OCI-LY7 (cell line): Measurements from ENCODE around the gene CDK2. TPM values are rescaled to one million over a fixed set of nuclear protein-coding genes. Genes with fewer than 3 reads are reported as not detected.
"Not testable (repeated sequence)": the region's sequence is repeated elsewhere in the genome, so short reads cannot be mapped to it uniquely, and the experiment has no call there.

ENCODE experiments used
- BruUV-seq: library from RNA; stranded (reverse); fragments of 400-500 nt; replicated peaks from 2 replicates; lab custom pipeline; 2021; lab: Mats Ljungman, UMichigan
- CTCF ChIA-PET: fragments of 300-600 bp; sonication (Branson Sonifier 250); formaldehyde crosslinking; loops from one replicate; lab custom pipeline; 2022; ENCODE audit warnings: antibody characterized with exemption; ENCODE audit not compliant: unreplicated experiment; lab: Charles Lee
- POLR2A ChIA-PET: fragments of 300-600 bp; sonication (Branson Sonifier 250); formaldehyde crosslinking; loops from one replicate; lab custom pipeline; 2022; ENCODE audit warnings: antibody characterized with exemption; lab: Charles Lee
- DNase-seq: peaks from one replicate; pipeline ENCODE4 v3.0.0-alpha.2; 2015; ENCODE audit warnings: low spot score
- H2AFZ ChIP-seq: fragments of 200-600 bp; sonication (generic), shearing (Covaris generic); 2 replicates; pipeline ENCODE4 v1.6.1; 2014; ENCODE audit warnings: mild to moderate bottlenecking, antibody characterized with exemption, low read length, moderate library complexity
- H3K27ac ChIP-seq: fragments of 200-600 bp; sonication (generic); 2 replicates; pipeline ENCODE4 v1.5.1; 2014; ENCODE audit warnings: mixed run types, low read depth, mild to moderate bottlenecking, moderate library complexity, low read length, inconsistent platforms; ENCODE audit not compliant: poor library complexity, severe bottlenecking
- H3K36me3 ChIP-seq: fragments of 200-600 bp; sonication (generic); 2 replicates; pipeline ENCODE4 v1.6.1; 2014; ENCODE audit warnings: mild to moderate bottlenecking, antibody characterized with exemption, low read length, moderate library complexity, mixed read lengths; ENCODE audit not compliant: insufficient read depth
- H3K4me1 ChIP-seq: fragments of 200-600 bp; sonication (generic); 2 replicates; pipeline ENCODE4 v1.5.1; 2014; ENCODE audit warnings: mild to moderate bottlenecking, low read length; ENCODE audit not compliant: insufficient read depth, poor library complexity, severe bottlenecking
- H3K4me2 ChIP-seq: fragments of 200-600 bp; sonication (generic); 2 replicates; pipeline ENCODE4 v1.6.1; 2014; ENCODE audit warnings: mild to moderate bottlenecking, low read length
- H3K4me3 ChIP-seq: fragments of 200-600 bp; sonication (generic); 2 replicates; pipeline ENCODE4 v1.5.1; 2014; ENCODE audit warnings: mild to moderate bottlenecking, low read depth, low read length; ENCODE audit not compliant: poor library complexity, severe bottlenecking
- H3K79me2 ChIP-seq: fragments of 200-600 bp; sonication (generic); 2 replicates; pipeline ENCODE4 v1.6.1; 2016; ENCODE audit warnings: low read depth, mild to moderate bottlenecking, low read length, moderate library complexity, mixed read lengths; ENCODE audit not compliant: insufficient read depth
- H3K9me2 ChIP-seq: fragments of 200-600 bp; sonication (generic); 2 replicates; pipeline ENCODE4 v1.6.1; 2016; ENCODE audit warnings: mild to moderate bottlenecking, low read length, mixed read lengths; ENCODE audit not compliant: insufficient read depth
- H3K9me3 ChIP-seq: fragments of 200-600 bp; sonication (generic); 2 replicates; pipeline ENCODE4 v1.6.1; 2014; ENCODE audit warnings: mild to moderate bottlenecking, mixed run types, low read length, mixed read lengths
- H4K20me1 ChIP-seq: fragments of 200-600 bp; sonication (generic); 2 replicates; pipeline ENCODE4 v1.6.1; 2014; ENCODE audit warnings: mild to moderate bottlenecking, antibody characterized with exemption, low read length, moderate library complexity, mixed read lengths; ENCODE audit not compliant: insufficient read depth
- CTCF ChIP-seq: fragments of 200-600 bp; sonication (generic); conservative IDR thresholded peaks from 2 replicates; pipeline ENCODE4 v1.5.1; 2014; ENCODE audit warnings: mild to moderate bottlenecking, antibody characterized with exemption, low read length, moderate library complexity, mixed read lengths
- EZH2phosphoT487 ChIP-seq: fragments of 200-600 bp; sonication (generic); IDR thresholded peaks from 2 replicates; pipeline ENCODE4 v1.6.1; 2018; ENCODE audit warnings: low read depth, borderline replicate concordance, mild to moderate bottlenecking, mixed run types, antibody characterized with exemption, low read length, moderate library complexity, mixed read lengths
- intact Hi-C: fragments of 100-400 bp; cut with micrococcal nuclease; formaldehyde crosslinking; loops from one replicate; pipeline ENCODE4 v1.10.0; 2022; ENCODE audit not compliant: unreplicated experiment
- total RNA-seq, 2 experiments: library from RNA; depleted of rRNA in 1 of 2; stranded (reverse); fragments of >200 nt in 1 of 2; shearing (Covaris generic) in 1 of 2; gene quantifications; 2 replicates each; pipeline ENCODE4 v1.2.3, GENCODE V29; 2014 to 2022

Gene CDK2
- total RNA-seq, 2 experiments from 2014 or later: 68.1 to 81.4 TPM

- peaks cover 21% of the 10 kb centered on the region; the same call in 1 of the 2 replicates for H3K79me2 ChIP-seq
- H3K9me2 ChIP-seq: no peaks in the 10 kb centered on the region
- H3K27ac ChIP-seq: peak overlapping the region; percentile 55
- CTCF ChIA-PET: interaction anchor here (0.5 to 0.6 kb wide), 2 partner anchors 14 to 148 kb away, joined by 3 read pairs; no protein-coding TSS in a partner anchor
- POLR2A ChIA-PET: interaction anchor here (0.6 to 2.5 kb wide), 19 partner anchors 9 to 301 kb away, joined by 3 to 32 read pairs (median 4); partner anchors contain the start of genes CD63, ORMDL2, PYM1 and SARNP
- peaks cover 23% of the 10 kb centered on the region for H3K4me1 ChIP-seq
- peak; percentile 56 for DNase-seq
- BruUV-seq: no TSS peak
- intact Hi-C loops: no loop called here
- peak overlapping the region; percentile 53; the same call in 1 of the 2 replicates for H2AFZ ChIP-seq
- no peaks in the 10 kb centered on the region for H4K20me1 ChIP-seq
- no peaks in the 10 kb centered on the region for H3K9me3 ChIP-seq
- peak overlapping the region; percentile 74 for H3K4me2 ChIP-seq
- TF ChIP-seq CTCF (no peak), EZH2phosphoT487 (no peak)
- H3K4me3 ChIP-seq: peak overlapping the region; percentile 88
- H3K36me3 ChIP-seq: peaks cover 40% of the 10 kb centered on the region
Observed at GRCh38 chr12:55974308-55974730, 7.7 kb downstream of the CDK2 start.

GRCh38 chr12:55978393-55978792 lies 11.8 kb downstream of the CDK2 start:
- H3K4me2 ChIP-seq: no peak overlapping the region
- DNase-seq: no peak
- no TSS peak for BruUV-seq
- H2AFZ ChIP-seq: no peak overlapping the region
- H4K20me1 ChIP-seq: no peaks in the 10 kb centered on the region
- CTCF ChIA-PET: no interaction called here
- intact Hi-C loops: no loop called here
- H3K4me1 ChIP-seq: peaks cover 32% of the 10 kb centered on the region
- POLR2A ChIA-PET: no interaction called here
- H3K79me2 ChIP-seq: peaks cover 21% of the 10 kb centered on the region; the same call in 1 of the 2 replicates
- H3K27ac ChIP-seq: no peak overlapping the region
- H3K9me3 ChIP-seq: no peaks in the 10 kb centered on the region
- no peaks in the 10 kb centered on the region for H3K9me2 ChIP-seq
- no peak overlapping the region for H3K4me3 ChIP-seq
- peaks cover 32% of the 10 kb centered on the region for H3K36me3 ChIP-seq
- TF ChIP-seq EZH2phosphoT487: no peak
- no peak for TF ChIP-seq CTCF

DNA sequence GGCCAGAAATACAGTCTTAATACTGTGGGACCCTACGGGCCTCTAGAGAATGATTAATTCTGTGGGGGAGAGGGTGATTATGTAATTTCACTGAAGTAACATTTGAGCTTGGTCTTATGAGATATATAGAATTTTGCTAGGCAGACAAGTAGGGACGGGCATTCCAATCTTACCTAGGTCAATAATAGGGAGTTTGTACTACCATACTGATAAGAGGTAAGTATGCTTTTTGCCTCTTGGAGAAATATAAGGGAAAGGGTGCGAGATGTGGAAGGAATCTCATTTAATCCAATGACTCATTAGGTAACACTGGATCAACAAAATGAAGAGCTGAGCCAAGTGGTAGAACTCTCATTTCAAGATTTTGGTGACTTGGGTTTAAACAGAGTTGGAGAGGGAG lies 12.4 kb downstream of the CDK2 start:
- no peak for TF ChIP-seq CTCF
- TF ChIP-seq EZH2phosphoT487: no peak
- no TSS peak for BruUV-seq
- no peaks in the 10 kb centered on the region for H3K9me2 ChIP-seq
- no peak overlapping the region for H3K4me3 ChIP-seq
- DNase-seq: no peak
- intact Hi-C loops: no loop called here
- peaks cover 37% of the 10 kb centered on the region for H3K4me1 ChIP-seq
- H3K36me3 ChIP-seq: peaks cover 36% of the 10 kb centered on the region
- ChIA-PET CTCF (no interaction called here), POLR2A (interaction anchor here (0.8 kb wide), 1 partner anchor 17 kb away, joined by 9 read pairs; no protein-coding TSS in a partner anchor)
- H3K79me2 ChIP-seq: peaks cover 21% of the 10 kb centered on the region; the same call in 1 of the 2 replicates
- no peak overlapping the region for H3K27ac ChIP-seq
- H2AFZ ChIP-seq: no peak overlapping the region
- no peaks in the 10 kb centered on the region for H3K9me3 ChIP-seq
- no peak overlapping the region for H3K4me2 ChIP-seq
- H4K20me1 ChIP-seq: no peaks in the 10 kb centered on the region

- H4K20me1 ChIP-seq, H2AFZ ChIP-seq, H3K9me2 ChIP-seq, BruUV-seq, DNase-seq, H3K4me3 ChIP-seq, H3K79me2 ChIP-seq, intact Hi-C loops, H3K9me3 ChIP-seq: not testable (repeated sequence)
- CTCF ChIA-PET: interaction anchor here (0.7 to 1.1 kb wide), 2 partner anchors 62 to 244 kb away, joined by 3 to 4 read pairs; no protein-coding TSS in a partner anchor
- peak overlapping the region; percentile 46 for H3K27ac ChIP-seq
- POLR2A ChIA-PET: interaction anchor here (0.6 to 4.2 kb wide), 12 partner anchors 8 to 1646 kb away, joined by 3 to 32 read pairs (median 4); partner anchors contain the start of genes ORMDL2, RAB5B, RNF41 and SARNP
- H3K36me3 ChIP-seq: peaks cover 28% of the 10 kb centered on the region
- H3K4me2 ChIP-seq: 0 out of 2 replicates have a peak overlapping the region, but pooled peaks have one; percentile 63
- peaks cover 28% of the 10 kb centered on the region for H3K4me1 ChIP-seq
Observed at GRCh38 chr12:55981882-55982281, 15.3 kb downstream of the CDK2 start.
